PC-3 (cell line): ENCODE results near the gene ZMYM3. TPM values are rescaled to one million over a fixed set of nuclear protein-coding genes. Genes with fewer than 3 reads are reported as not detected.

Experiments used
- ATAC-seq: fragments of 200-7000 bp; cut with Tn5 transposase; 2 replicates; pipeline ENCODE4 v1.9.1; 2020; ENCODE audit warnings: mild to moderate bottlenecking, moderate library complexity
- BruUV-seq: library from RNA; stranded (reverse); fragments of 400-500 nt; replicated peaks from 2 replicates; lab custom pipeline; 2021; lab: Mats Ljungman, UMichigan
- CTCF ChIA-PET: fragments of 300-600 bp; sonication (Branson Sonifier 250); formaldehyde crosslinking; loops from one replicate; lab custom pipeline; 2022; ENCODE audit warnings: antibody characterized with exemption; lab: Charles Lee
- POLR2A ChIA-PET: fragments of 300-600 bp; sonication (Branson Sonifier 250); formaldehyde crosslinking; loops from one replicate; lab custom pipeline; 2022; ENCODE audit warnings: antibody characterized with exemption; ENCODE audit not compliant: unreplicated experiment; lab: Charles Lee
- DNase-seq: peaks from one replicate; pipeline ENCODE4 v3.0.0-alpha.2; 2015
- H2AFZ ChIP-seq: fragments of 300-600 bp; sonication (generic); 2 replicates; pipeline ENCODE4 v1.6.0; 2016; ENCODE audit warnings: antibody characterized with exemption, low read length
- H3F3A ChIP-seq: fragments of 300-600 bp; sonication (generic); one replicate; pipeline ENCODE4 v1.6.0; 2017; ENCODE audit warnings: antibody characterized with exemption, low read length, control low read depth, mild to moderate bottlenecking; ENCODE audit not compliant: unreplicated experiment
- H3K27ac ChIP-seq: fragments of 300-600 bp; sonication (generic); 2 replicates; pipeline ENCODE4 v1.5.1; 2016; ENCODE audit warnings: mild to moderate bottlenecking, low read length
- H3K27me3 ChIP-seq: fragments of 300-600 bp; sonication (generic); 2 replicates; pipeline ENCODE4 v1.6.1; 2016; ENCODE audit warnings: low read length, mixed read lengths
- H3K36me3 ChIP-seq: fragments of 300-600 bp; sonication (generic); 2 replicates; pipeline ENCODE4 v1.6.1; 2016; ENCODE audit warnings: low read depth, mixed run types, low read length, mixed read lengths
- H3K4me1 ChIP-seq: fragments of 300-600 bp; sonication (generic); 2 replicates; pipeline ENCODE4 v1.5.1; 2016; ENCODE audit warnings: low read length; ENCODE audit not compliant: insufficient read depth
- H3K4me2 ChIP-seq: fragments of 300-600 bp; sonication (generic); 2 replicates; pipeline ENCODE4 v1.6.0; 2016; ENCODE audit warnings: low read length
- H3K4me3 ChIP-seq: fragments of 300-600 bp; sonication (generic); 2 replicates; pipeline ENCODE4 v1.5.1; 2016; ENCODE audit warnings: mild to moderate bottlenecking, low read length, mixed read lengths
- H3K79me2 ChIP-seq: fragments of 300-600 bp; sonication (generic); 2 replicates; pipeline ENCODE4 v1.6.1; 2017; ENCODE audit warnings: low read length, mixed read lengths
- H3K9ac ChIP-seq: fragments of 300-600 bp; sonication (generic); 2 replicates; pipeline ENCODE4 v1.6.0; 2016; ENCODE audit warnings: mild to moderate bottlenecking, low read length
- H3K9me2 ChIP-seq: fragments of 300-600 bp; sonication (generic); replicated peaks from 2 replicates; pipeline ENCODE4 v1.6.1; 2016; ENCODE audit warnings: mixed run types, low read length, mixed read lengths
- H3K9me3 ChIP-seq: fragments of 300-600 bp; sonication (generic); 2 replicates; pipeline ENCODE4 v1.6.1; 2016; ENCODE audit warnings: low read length, mixed read lengths
- H4K20me1 ChIP-seq: fragments of 300-600 bp; sonication (generic); 2 replicates; pipeline ENCODE4 v1.6.1; 2016; ENCODE audit warnings: low read length, mixed read lengths
- CTCF ChIP-seq: fragments of 300-600 bp; sonication (generic); conservative IDR thresholded peaks from 2 replicates; pipeline ENCODE4 v1.5.1; 2017; ENCODE audit warnings: antibody characterized with exemption, low read depth, mild to moderate bottlenecking, low read length
- EZH2 ChIP-seq: fragments of 300-600 bp; sonication (generic); IDR thresholded peaks from one replicate; pipeline ENCODE4 v1.6.1; 2017; ENCODE audit warnings: antibody characterized with exemption, mild to moderate bottlenecking, low read length; ENCODE audit not compliant: unreplicated experiment
- EZH2phosphoT487 ChIP-seq: fragments of 300-600 bp; sonication (generic); IDR thresholded peaks from 2 replicates; pipeline ENCODE4 v1.6.1; 2018; ENCODE audit warnings: mild to moderate bottlenecking, antibody characterized with exemption, low read length, borderline replicate concordance
- intact Hi-C: fragments of 100-400 bp; cut with micrococcal nuclease; formaldehyde crosslinking; loops from 2 replicates; pipeline ENCODE4 v1.9.0; 2023
- total RNA-seq: library from RNA; depleted of rRNA; stranded (reverse); fragments of >200 nt; gene quantifications from 2 replicates; pipeline ENCODE4 v1.2.3, GENCODE V29; 2014

Gene ZMYM3
- total RNA-seq, 1 experiment from 2014 or later, result 23.5 TPM

- no peaks in the 10 kb centered on the region for H3K4me1 ChIP-seq
- H3K27me3 ChIP-seq, result no peaks in the 10 kb centered on the region
- no peaks in the 10 kb centered on the region for H3K36me3 ChIP-seq
- CTCF ChIA-PET, result no interaction called here
- no peak overlapping the region for H3K4me2 ChIP-seq
- no peaks in the 10 kb centered on the region for H3K79me2 ChIP-seq
- ATAC-seq (no peak), DNase-seq (no peak)
- H3F3A ChIP-seq, result no peaks in the 10 kb centered on the region
- POLR2A ChIA-PET, result no interaction called here
- intact Hi-C loops, result no loop called here
- TF ChIP-seq EZH2phosphoT487 (no peak), CTCF (no peak)
- H4K20me1 ChIP-seq, result no peaks in the 10 kb centered on the region
- no peak overlapping the region for H3K4me3 ChIP-seq
- no peak overlapping the region for H2AFZ ChIP-seq
- no peaks in the 10 kb centered on the region for H3K9me2 ChIP-seq
- H3K9me3 ChIP-seq, result no peaks in the 10 kb centered on the region
- no peak overlapping the region for H3K27ac ChIP-seq
- no TSS peak for BruUV-seq
- no peak overlapping the region for H3K9ac ChIP-seq
Measured at GRCh38 chrX:71225009-71225408, 28.9 kb downstream of the ZMYM3 start.

- H3K79me2 ChIP-seq, result no peaks in the 10 kb centered on the region
- intact Hi-C loops, result no loop called here
- H2AFZ ChIP-seq, result no peak overlapping the region
- H4K20me1 ChIP-seq, result no peaks in the 10 kb centered on the region
- no peak for TF ChIP-seq EZH2phosphoT487
- TF ChIP-seq CTCF, result no peak
- TF ChIP-seq EZH2, result no peak
- H3K9ac ChIP-seq, result no peak overlapping the region
- ATAC-seq, result no peak
- no peaks in the 10 kb centered on the region for H3F3A ChIP-seq
- no peak overlapping the region for H3K4me3 ChIP-seq
- POLR2A ChIA-PET, result no interaction called here
- no peak overlapping the region for H3K4me2 ChIP-seq
- H3K36me3 ChIP-seq, result no peaks in the 10 kb centered on the region
- no peaks in the 10 kb centered on the region for H3K4me1 ChIP-seq
- no peak for DNase-seq
- no peak overlapping the region for H3K27ac ChIP-seq
- H3K9me3 ChIP-seq, result no peaks in the 10 kb centered on the region
- H3K9me2 ChIP-seq, result no peaks in the 10 kb centered on the region
- no peaks in the 10 kb centered on the region for H3K27me3 ChIP-seq
- CTCF ChIA-PET, result no interaction called here
- BruUV-seq, result no TSS peak
Measured at GRCh38 chrX:71224098-71224708, 29.7 kb downstream of the ZMYM3 start.

GRCh38 chrX:71222929-71223328 is 31.0 kb downstream of the ZMYM3 start, which contains the start of gene GJB1:
Gene GJB1, plus strand, starts transcription at chrX:71223224. Its CDS starts 484 bp downstream, at chrX:71223708.
- ChIA-PET POLR2A (no interaction called here), CTCF (no interaction called here)
- H3K27me3 ChIP-seq, result no peaks in the 10 kb centered on the region
- H3K9me3 ChIP-seq, result no peaks in the 10 kb centered on the region
- H2AFZ ChIP-seq, result no peak within 1 kb of the TSS
- no peak within 1 kb of the TSS for H3K4me3 ChIP-seq
- ATAC-seq, result no peak
- no peak for TF ChIP-seq CTCF
- TF ChIP-seq EZH2phosphoT487, result no peak
- TF ChIP-seq EZH2, result no peak
- H3F3A ChIP-seq, result no peaks in the 10 kb centered on the region
- DNase-seq, result no peak
- intact Hi-C loops, result no loop called here
- H3K27ac ChIP-seq, result no peak within 1 kb of the TSS
- no peaks in the 10 kb centered on the region for H3K4me1 ChIP-seq
- H3K9ac ChIP-seq, result no peak within 1 kb of the TSS
- H4K20me1 ChIP-seq, result no peaks in the 10 kb centered on the region
- no peak within 1 kb of the TSS for H3K4me2 ChIP-seq
- H3K9me2 ChIP-seq, result no peaks in the 10 kb centered on the region
- H3K36me3 ChIP-seq, result no peaks in the 10 kb centered on the region
- H3K79me2 ChIP-seq, result no peaks in the 10 kb centered on the region
- no TSS peak for BruUV-seq
